Fibroblast of villous mesenchyme (primary cell): Measurements from ENCODE around the gene ACSBG1. TPM values are rescaled to one million over a fixed set of nuclear protein-coding genes. Genes with fewer than 3 reads are reported as not detected.
A peak's percentile ranks its signal among the peaks of the same experiment; 100 is the strongest.

Experiments
- DNase-seq: peaks from one replicate; pipeline ENCODE4 v3.0.0-alpha.2; 2010; ENCODE audit warnings: low read depth
- H3K4me3 ChIP-seq: 2 replicates; pipeline ENCODE4 v1.5.1; 2011; ENCODE audit warnings: low read depth, mild to moderate bottlenecking, low read length
- total RNA-seq: library from RNA; depleted of rRNA; stranded (reverse); fragments of >200 nt; gene quantifications from 2 replicates; pipeline ENCODE4 v1.2.3, GENCODE V29; 2012
- TF ChIP-seq, protein P1 (sequence below): IDR thresholded peaks from 2 replicates; pipeline ENCODE4 v1.5.1; 2012; ENCODE audit warnings: low read depth, mild to moderate bottlenecking, low read length; ENCODE audit not compliant: insufficient read depth

ACSBG1 gene
- total RNA-seq, 1 donor: under 0.01 TPM

- TF ChIP-seq, protein P1, sequence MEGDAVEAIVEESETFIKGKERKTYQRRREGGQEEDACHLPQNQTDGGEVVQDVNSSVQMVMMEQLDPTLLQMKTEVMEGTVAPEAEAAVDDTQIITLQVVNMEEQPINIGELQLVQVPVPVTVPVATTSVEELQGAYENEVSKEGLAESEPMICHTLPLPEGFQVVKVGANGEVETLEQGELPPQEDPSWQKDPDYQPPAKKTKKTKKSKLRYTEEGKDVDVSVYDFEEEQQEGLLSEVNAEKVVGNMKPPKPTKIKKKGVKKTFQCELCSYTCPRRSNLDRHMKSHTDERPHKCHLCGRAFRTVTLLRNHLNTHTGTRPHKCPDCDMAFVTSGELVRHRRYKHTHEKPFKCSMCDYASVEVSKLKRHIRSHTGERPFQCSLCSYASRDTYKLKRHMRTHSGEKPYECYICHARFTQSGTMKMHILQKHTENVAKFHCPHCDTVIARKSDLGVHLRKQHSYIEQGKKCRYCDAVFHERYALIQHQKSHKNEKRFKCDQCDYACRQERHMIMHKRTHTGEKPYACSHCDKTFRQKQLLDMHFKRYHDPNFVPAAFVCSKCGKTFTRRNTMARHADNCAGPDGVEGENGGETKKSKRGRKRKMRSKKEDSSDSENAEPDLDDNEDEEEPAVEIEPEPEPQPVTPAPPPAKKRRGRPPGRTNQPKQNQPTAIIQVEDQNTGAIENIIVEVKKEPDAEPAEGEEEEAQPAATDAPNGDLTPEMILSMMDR: peak; percentile 62
- peak; percentile 16 for DNase-seq
- no peak overlapping the region for H3K4me3 ChIP-seq
Measured at GRCh38 chr15:78195735-78196201, 38.6 kb downstream of the ACSBG1 start.

GRCh38 chr15:78194568-78194925, 39.8 kb downstream of the ACSBG1 start:
- DNase-seq: no peak
- TF ChIP-seq, protein P1: no peak
- no peak overlapping the region for H3K4me3 ChIP-seq

DNA sequence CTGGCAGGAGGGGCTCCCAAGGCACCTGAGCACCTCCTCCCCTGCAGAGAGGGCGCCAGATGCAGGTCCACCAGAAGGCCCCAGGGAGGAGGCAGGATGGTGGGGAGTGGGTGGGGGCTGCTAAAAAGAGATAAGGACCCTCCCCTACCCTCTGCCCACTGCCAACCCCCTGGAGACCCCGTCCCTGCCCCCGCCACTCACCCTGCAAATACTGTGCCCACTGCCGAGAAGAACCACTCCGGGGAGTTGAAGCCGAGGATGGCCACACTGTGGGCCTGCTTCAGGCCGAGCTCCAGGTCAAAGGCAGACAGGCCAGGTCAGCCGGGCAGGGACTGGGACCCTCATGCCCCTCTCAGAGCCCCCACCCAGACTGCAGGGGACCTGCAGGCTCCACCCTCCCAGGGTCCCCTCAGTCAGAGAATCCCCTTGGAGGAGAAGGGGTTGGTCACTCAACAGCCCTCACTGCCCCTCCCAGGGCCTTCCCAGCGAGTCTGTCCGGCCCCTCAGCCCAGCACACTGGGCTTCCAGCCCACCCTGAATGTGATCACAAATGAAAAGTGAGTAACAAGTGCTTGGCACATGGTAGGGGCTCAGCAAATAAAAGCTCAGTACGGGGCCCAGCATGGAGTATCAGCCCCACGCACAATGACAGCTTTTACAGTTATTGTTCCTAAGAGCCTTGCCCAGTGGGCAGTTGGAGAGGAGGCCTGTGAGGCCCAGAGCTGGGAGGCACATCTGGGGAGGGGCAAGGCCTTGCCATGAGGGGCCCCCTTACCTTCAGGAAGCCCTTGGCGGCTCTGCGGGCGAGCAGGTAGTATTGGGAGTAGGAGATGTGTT, 40.4 kb downstream of the ACSBG1 start:
- no peak for DNase-seq
- no peak overlapping the region for H3K4me3 ChIP-seq
- TF ChIP-seq, protein P1: no peak

- H3K4me3 ChIP-seq: no peak overlapping the region
- TF ChIP-seq, protein P1: no peak
- no peak for DNase-seq
Measured at GRCh38 chr15:78192826-78193594, 41.4 kb downstream of the ACSBG1 start.

DNA sequence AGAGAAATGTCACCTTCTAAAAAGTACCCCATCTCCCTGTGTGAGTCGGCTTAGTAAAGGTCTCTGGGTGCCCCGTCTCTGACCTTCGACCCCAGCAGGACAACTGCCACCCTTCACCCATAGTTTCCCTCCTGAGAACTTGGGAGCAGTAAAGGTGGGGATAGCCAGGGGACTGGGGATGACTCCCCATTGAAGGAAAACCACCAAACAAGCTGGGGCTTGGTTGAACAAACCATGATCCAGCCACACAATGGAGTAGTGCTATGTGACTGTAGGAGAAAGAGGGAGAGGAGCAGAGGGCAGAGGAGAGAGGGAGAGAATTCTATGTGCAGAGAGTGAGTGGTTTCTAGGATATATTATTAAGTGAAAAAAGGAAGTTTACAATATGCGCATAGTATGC, 51.5 kb downstream of the ACSBG1 start:
- TF ChIP-seq, protein P1: no peak
- no peak for DNase-seq
- H3K4me3 ChIP-seq: no peak overlapping the region

DNA sequence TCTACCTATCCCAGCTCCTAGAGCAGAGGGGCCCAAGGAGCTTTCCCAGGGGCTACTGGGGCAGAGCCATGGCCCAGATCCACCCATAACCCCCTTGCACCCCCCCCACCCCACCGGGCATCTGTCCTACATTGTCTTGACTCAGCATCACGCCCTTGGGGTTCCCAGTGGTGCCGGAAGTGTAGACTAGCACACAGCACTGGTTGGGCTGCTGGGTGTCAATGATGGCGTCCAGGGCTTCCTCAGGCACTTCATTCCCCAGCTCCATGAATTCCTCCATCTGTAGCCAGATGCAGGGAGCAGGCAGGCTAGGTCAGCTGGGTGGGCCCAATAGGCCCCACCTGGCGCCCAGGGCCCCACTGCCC, 52.0 kb downstream of the ACSBG1 start:
- no peak overlapping the region for H3K4me3 ChIP-seq
- no peak for DNase-seq
- TF ChIP-seq, protein P1: no peak
